Inflammatory macrophage treated with lipopolysaccharide for 4 hours (primary cell): Measurements from ENCODE around the gene COG5.
A peak's percentile ranks its signal among the peaks of the same experiment; 100 is the strongest.
"Not testable (repeated sequence)": the region's sequence is repeated elsewhere in the genome, so short reads cannot be mapped to it uniquely, and the experiment has no call there.

ENCODE experiments used
- DNase-seq: peaks from one replicate; pipeline ENCODE4 v3.0.0-alpha.2; 2020

The COG5 gene

DNA sequence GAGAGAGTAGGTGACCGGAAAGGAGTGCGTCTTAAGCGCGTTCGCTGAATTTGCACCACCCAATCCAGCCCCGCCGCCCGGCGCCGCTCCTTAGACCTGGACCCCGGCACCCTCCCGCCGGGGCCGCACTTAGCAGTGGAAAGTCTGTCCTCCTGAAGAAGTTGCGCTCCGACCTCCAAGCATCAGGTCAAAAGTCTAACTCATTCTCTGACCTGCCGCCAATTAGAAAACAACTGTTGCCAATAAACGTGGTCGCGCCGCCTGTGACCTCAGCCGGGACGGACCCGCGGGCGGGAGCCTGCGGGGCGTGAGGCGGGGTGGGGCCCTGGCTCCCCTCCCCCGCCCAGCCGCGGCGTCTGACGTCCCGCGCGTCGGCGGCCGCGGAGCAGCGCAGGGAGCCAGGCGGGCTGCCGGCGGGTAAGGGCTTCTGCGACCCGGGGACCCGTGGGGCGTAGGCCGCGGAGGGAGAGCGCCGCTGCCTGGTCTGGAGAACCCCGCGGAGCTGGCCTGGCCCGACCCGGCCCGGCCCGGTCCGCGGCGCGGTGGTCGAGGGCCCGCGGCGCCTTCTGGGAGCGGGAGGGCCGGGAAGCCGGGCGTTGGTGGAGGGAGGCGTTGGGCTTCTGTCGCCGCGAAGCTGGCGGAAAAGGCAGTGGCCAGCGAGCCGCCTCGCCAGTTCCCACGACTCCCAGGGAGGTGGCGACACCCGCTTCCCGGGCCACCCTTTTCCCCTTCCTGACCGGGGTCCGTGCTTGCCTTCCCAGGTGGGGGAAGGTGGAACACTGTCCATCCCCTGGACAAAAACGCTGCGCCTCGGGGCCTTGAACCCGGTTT is 16.4 kb upstream of the COG5 start, which contains the start of gene BCAP29:
TSS of gene BCAP29 (plus strand) at position 362 of the 831 bp plus-strand sequence. CDS start 527 bp downstream, outside the sequence.
- DNase-seq, result peak; percentile 78

DNA sequence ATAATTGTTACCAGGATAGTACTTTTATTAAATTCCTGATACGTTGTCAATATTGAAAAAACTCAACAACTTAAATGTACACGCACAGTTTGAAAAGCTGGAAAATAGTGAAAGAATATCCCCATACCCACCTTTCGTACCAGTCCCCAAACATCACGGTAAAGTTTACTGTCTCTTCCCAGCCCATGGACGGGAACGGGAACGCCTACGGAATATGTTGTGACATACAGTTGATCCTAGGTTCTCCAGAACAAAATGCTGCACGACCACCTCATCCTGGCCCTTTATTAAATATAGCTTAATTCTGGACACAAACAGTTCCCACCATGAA is 15.8 kb upstream of the COG5 start:
- DNase-seq, result no peak

DNA sequence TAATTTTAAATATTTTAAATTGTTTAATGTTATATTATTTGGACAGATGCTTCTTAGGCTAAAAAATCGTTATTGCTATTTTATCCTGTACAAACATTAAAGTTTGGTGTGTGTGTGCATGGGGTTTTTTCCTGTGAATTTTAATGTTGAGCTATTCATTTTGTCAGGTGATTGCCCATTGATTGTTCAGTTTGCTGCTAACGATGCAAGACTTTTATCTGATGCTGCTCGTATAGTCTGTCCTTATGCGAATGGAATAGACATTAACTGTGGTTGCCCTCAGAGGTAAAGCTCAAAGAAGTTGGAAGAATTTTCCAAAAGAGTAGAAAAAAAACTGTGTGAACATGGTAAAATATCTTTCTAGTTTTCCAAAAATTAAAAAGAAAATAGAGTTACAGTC is 9.8 kb upstream of the COG5 start:
- no peak for DNase-seq

DNA sequence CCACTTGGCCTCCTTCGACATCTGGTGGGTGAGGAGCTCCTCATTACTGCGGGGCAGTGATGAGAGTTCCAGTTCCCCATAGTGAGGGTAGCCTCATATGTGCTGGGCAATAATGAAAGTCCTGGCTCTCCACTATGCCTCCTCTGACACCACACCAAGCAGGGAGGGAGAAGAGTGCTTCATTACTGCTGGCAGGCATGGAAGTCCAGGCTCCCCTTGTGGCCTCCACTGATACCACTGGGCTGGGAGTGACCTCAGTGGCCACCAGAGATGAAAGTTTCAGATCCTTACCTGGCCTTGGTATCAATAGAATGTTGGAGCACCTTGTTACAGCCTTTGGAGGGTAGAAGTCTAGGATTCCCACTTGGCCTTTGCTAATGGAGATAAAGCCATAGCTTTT is 6.6 kb upstream of the COG5 start:
- DNase-seq, result no peak

DNA sequence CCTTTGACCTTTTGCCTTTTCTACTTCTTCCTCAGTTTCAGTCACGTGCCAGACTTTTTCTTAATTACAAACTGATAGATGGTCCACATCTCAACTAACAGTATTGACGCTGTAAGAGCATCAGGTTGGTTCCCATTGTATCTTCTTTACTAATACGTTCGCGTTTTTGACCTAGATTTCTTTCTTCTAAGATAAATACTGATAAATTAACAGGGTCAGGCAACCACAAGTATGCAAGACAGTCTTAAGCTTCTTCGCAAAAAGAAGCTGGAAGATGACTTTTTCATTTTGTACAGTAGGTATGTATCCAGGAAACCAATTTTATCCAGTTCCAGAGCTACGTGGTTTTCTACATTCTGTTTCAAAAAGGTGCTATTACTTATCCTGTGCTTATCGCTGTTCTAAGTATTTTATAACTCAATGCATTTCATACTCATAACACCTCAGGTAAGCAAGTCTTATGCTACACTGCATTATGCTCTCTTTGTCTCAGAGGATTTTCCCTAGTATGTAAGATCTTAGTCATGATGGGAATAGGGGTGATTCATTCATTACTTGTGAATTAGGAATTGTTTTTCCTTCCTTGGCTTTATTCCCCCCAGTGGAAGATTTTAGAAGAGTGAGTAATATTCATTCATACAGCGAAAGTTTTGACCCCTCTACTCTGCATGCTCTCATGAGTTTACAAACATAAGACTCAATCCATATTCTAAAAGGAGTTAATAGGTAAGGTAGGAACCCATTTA is 1.0 kb upstream of the COG5 start:
- peak; percentile 36 for DNase-seq

DNA sequence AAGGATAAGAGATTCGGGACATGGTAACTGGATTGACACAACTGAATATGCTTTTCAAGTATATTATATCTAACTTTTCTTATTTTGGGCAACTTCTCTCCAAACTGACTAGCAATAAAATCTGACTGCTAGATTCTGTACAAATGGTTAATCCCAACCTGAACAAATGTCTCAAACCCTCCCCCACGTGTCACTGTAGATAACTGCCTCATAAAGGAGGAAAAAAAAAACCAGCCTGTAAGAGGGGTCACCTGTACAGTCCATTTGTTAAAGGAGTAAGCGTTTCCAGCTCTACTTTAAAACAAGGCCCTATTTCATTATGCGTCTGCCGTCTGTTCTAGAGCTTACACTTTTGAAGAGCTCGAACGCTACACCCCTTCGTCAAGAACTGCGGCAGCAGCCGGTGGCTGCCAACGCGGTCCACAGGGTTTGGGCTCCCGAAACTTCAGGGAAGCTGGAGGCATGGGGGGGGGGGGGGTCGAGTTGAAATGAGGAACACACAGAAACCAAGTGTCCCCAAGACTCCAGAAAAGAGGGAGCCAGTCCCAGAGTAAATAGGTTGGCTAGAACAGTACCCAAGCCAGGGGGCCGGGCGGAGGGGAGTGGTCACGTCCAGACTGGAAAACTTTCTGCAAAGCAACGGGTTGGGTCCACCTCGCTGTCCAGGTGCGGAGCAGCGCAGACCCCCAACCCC is 492 bp downstream of the COG5 start:
- DNase-seq, result peak; percentile 19

DNA sequence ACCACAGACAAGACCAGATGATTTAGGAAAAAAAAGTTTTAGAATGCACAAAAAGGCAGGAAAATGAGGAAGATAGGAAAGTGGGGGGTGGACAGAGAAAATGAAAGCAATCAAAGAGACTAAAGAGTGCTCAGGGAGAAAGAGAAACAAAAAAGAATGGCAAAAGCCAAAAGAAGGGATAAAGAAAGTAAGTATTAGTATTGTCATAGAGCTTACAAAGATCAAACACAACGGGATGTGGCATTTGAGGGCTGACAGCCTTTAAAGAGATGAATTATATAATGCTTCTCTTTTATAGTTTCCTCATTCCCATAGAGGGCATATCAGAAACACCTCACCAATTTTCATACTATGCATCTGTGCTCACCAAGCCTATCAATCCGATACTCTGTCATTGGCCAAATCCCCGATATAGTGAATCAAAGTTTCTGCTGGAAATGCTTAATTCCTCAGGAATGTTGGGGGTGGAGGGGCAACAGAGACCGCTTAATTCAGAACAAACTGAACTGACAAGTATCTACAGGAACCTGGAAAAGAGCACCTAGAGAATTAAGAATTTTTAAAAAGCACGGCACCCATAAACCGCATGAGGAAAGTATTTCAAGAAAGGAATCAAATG is 2.7 kb downstream of the COG5 start:
- peak; percentile 60 for DNase-seq

DNA sequence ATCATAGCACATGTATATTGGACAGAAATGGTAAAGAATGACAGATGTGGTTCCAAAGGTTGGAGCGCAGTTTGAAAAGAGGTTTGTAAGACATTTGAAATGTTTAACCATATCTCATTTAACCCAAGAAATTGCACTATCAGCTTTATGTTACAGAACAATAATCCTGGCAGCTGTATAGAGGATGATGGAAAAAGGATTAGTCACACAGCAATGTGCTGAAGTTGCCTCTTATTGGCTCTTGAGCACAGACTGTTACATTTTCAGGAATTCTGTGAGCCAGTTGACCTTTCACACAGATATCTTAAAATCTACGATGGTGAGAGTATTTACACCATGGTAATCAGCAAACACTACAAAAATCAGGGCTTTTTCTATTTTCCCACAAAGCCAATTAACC is 3.9 kb downstream of the COG5 start:
- no peak for DNase-seq

DNA sequence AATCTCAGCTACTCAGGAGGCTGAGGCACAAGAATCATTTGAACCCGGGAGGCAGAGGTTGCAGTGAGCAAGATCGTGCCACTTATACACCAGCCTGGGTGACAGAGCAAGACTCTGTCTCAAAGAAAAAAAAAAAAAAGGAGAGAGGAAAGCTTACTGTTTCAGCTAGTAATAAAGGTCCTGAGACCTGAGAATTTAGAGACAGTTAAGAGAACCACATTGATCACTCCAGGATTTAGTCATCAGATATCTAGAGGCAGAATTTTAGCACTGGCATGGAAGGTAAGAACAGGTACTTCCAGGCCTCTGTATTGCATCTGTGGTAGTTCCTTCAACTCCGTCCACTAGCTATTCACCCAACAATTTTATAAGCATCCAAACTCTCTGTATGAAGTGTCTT is 7.8 kb downstream of the COG5 start:
- DNase-seq, result no peak

DNA sequence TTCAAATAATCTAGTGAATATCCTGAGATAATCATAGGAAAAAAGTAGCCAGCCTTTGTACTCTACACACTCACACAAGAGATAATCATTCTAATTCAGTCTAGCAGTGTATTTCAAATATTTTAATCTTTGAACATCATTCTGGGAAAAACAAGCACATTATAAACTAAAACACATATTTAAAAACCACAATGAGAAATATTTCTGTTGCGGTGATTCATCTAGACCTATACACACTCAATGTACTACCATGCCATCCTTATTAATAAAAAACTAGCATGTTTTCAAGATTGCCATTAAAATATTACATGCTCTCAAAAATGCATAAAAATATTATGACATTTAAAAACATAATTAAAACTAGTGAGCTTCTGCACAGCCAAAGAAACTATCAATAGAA is 11.8 kb downstream of the COG5 start:
- no peak for DNase-seq

DNA sequence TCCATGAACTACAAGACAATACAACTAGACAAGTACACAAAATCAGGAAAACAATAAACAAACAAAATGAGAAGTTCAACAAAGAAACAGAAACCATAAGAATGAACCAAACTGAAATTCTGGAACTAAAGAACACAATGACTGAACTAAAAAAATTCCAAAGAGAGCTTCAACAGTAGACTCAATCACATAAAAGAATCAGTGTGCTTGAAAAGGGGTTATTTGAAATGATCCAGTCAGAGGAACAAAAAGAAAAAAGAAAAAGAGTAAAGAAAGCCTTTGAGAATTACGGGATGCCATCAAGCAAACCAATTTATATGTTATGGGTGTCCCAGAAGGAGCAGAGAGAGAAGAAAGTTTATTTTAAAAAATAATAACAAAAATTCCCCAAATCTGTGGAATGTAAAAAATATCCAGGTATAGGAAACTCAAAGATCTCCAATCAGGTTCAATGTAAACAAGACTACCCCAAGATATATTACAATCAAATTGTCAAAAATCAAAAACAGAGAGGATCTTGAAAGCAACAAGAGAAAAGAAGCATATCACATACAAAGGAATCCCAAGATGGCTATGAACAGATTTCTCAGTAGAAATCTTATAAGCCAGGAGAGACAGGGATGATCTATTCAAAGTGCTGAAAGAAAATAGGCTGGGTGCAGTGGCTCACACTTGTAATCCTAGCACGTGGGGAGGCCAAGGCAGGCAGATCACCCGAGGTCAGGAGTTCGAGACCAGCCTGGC is 18.7 kb downstream of the COG5 start:
- DNase-seq, result no peak

DNA sequence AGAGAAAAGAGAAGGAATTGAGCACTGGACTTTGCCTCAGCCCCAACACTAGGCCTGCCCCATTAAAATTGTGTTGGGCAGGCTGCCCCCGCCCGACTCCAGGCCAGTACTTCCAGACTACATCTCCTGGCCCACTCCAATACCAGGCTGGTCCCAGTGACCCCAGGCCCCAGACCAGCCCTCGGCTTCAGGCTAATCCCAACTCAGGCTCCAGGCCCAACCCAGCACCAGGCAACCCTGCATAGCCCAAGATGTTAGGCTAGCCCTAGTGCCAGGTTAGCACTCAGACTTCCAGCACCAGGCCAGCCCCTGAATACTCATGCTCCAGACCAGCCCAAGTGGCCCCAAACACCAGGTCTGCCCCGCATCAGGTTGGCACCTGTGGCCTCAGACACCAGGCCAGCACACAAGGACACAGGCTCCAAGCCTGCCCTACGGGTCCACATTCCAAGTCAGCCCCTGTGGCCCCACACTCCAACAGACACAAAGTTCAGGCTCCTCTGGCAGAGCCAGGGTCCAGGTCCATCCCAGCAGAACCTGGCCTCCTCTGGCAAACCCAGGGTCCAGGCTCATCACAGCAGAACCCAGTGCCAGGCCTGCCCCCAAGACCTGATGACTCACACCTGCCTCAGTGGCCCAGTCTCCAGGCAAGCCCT is 20.3 kb downstream of the COG5 start:
- DNase-seq, result no peak

DNA sequence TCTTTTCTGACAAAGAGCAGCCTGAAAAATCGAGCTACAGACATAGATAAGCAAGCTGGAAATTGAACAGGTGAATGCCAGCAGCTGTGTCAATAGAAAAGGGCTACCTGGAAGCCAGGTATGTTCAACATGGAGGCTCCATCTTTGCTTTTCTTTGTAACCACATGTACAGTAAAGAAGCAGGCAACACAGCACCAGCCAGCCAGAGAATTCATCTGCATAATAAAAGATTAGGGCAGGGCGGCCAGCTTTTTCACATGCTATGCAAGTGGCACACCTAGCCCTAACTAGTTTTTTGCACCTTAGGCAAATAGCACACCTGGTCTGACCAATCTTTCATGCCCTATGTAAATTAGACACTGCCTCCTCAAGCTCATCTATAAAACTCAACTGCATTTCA is 25.7 kb downstream of the COG5 start:
- no peak for DNase-seq

DNA sequence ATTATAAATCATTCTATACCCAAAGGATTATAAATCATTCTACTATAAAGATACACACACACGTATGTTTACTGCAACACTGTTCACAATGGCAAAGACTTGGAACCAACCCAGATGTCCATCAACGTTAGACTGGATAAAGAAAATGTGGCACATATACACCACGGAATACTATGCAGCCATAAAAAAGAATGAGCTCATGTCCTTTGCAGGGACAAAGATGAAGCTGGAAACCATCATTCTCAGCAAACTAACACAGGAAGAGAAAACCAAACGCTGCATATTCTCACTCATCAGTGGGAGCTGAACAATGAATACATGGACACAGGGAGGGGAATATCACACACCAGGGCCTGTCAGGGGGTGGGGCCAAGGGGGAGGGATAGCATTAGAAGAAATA is 26.5 kb downstream of the COG5 start:
- not testable (repeated sequence) for DNase-seq

DNA sequence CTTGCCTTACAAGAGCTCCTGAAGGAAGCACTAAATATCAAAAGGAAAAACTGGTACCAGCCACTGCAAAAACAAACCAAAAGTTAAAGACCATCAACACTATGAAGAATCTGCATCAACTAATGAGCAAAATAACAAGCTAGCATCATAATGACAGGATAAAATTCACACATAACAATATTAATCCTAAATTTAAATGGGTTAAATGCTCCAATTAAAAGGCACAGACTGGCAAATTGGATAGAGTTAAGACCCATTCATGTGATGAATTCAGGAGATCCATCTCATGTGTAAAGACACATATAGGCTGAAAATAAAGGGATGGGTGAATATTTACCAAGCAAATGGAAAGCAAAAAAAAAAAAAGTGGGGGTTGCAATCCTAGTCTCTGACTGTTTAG is 29.6 kb downstream of the COG5 start:
- DNase-seq, result no peak

DNA sequence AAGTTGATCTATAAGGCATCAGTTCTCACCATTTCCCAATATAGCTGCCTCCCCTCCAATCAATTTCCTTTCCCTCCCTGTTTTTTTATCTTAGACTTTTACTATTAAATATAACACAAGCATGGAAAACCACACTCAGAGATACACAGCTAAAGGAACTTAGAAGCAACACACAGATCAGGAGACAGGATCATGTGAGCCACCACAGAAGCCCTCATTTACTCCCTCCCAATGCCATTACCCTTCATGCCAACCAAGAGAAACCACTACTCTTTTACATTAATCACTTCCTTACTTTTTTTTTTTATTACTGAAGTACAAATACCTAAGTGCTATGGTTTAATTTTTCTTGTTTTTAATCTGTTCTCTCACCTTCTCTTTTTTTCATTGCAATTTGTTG is 33.0 kb downstream of the COG5 start:
- DNase-seq, result peak; percentile 5

DNA sequence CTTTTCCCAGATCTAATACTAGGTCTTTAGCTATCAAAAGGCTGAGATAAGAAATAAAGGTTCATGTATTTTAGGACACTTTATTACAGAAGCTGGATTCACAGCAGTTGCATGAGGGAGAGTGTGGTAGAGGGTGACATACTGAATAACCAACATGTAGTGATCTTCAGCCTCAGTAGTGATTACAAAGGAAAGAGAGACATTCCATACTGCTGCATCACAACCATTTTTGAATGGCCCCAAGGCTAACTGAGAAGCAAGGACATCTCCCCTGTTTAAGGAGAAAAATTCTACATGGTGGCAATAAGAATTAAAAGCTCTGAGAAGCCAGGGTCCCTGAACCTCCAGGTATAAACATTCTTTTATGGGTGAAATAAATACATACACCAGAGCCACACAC is 35.3 kb downstream of the COG5 start:
- no peak for DNase-seq

DNA sequence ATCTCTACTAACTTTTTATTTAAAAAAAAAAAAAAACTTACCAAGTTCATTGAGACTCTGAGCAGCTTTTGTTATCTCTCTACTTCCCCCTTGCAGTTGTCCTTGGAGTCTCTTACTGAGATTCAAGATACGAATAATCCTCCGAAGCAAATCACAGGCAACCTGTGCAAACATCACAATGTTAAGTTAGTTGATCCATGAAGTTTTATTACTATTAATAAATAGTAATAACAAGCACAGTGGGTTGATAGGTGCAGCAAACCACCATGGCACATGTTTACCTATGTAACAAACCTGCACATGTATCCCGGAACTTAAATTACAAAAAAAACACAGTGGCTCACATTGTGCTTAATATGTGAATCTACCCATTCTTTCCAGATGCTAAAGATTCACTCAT is 36.5 kb downstream of the COG5 start:
- no peak for DNase-seq

DNA sequence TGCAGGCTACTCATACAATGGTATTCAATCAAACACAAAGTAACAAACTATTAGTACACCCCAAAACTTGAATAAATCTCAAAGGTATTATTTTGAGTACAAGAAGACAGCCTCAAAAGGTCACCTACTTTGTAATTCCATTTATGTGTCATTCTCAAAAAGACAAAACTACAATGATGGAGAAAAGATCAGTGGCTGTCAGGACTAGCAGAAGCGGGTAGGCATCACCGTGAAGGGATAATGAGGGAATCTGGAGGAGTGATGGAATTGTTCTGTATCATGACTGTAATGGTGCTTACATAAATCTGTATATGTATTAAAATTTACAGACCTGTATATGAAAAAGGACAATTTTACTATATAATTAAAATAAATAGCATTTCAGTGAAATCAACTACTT is 37.0 kb downstream of the COG5 start:
- no peak for DNase-seq

DNA sequence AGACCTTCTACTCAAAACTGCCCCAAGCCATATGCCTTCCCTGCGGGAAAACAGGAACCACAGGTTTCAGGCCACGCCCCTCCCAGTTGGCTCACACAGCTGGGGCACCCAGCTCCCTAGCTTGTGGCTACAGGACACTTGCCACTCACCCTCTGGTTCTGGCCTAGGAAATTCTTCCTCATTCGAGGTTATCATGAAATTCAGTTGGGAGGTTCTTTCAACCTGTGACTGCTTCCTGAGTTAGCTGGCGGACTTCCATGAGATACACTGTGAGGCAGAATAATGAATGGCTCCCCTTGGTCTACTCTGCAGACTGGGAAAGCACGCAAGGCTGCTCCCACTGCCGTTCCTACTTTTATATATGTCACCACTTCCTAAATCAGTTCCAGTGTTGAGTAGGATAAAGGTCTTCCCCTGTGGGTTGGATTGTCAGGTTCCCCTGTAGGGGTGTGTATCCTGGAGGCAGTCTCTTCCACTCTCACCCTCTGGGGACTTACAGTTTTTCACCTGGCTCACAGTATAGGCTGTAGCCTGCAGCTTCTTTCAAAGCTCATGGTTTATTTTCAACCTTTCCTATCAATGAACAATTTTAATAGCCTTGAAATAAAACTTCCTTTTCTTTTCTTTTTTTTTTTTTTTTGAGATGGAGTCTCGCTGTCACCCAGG is 56.9 kb downstream of the COG5 start:
- peak; percentile 73 for DNase-seq

DNA sequence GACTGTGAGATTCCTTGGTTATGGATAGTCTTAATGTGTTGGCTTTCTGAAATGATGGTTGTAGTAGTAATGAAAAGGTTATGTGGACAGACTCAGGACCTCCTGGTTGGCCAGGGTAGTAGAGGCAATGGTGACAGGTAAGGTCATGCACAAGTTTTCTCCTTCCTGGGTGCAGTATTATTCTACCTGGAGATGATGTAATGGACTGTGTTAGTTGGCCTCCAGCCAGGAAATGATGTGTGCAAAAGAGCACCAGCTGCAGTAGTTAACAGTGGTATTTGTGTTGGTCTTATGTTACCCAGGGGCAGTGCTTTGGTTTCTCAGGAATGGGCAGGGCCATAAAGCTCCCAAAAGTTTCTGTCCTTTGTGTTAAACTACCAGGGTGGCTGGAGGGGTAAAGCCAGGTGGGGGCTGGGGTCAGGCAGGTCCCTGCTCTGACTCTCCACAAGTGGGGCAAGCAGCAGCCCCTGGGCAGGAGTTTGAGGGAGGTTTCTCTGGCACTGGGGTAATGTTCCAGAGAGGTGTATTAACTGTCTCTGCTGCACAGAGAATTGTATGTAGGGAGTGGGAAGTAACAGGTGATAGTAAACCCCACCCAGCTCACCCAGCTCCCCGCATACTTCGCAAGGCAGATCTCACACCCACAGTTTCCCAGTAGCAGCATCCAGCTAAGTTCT is 57.6 kb downstream of the COG5 start:
- no peak for DNase-seq
